ENCODE data around the gene ECM2. TPM values are rescaled to one million over a fixed set of nuclear protein-coding genes. Genes with fewer than 3 reads are reported as not detected.

Gene ECM2
- polyA plus RNA-seq, 4 donors: 1.9 to 6.0 (median 2.6) TPM

GRCh38 chr9:92522983-92523970, 12.5 kb downstream of the ECM2 start:
- Histone ChIP-seq H3K4me3 (ENCODE audit: low read depth in 1 of 3, low read length in 3 of 3) (no peak overlapping the region), H3K27ac (ENCODE audit: low read depth in 1 of 3, low read length in 2 of 3) (peak overlapping the region in 1 of 3 donors; percentile 8), H3K4me1 (ENCODE audit: control insufficient read depth in 3 of 3, insufficient read depth in 2 of 3, low read depth in 1 of 3, low read length in 2 of 3) (no peaks in the 10 kb centered on the region), H3K27me3 (ENCODE audit: control insufficient read depth in 3 of 3, insufficient read depth in 3 of 3, low read length in 3 of 3) (no peaks in the 10 kb centered on the region), H3K9me3 (ENCODE audit: control insufficient read depth in 2 of 2, insufficient read depth in 1 of 2, low read depth in 1 of 2, low read length in 1 of 2) (no peaks in the 10 kb centered on the region), H3K36me3 (ENCODE audit: control insufficient read depth in 3 of 3, insufficient read depth in 2 of 3, low read depth in 1 of 3, low read length in 3 of 3) (peaks cover 0 to 2% (median 0%) of the 10 kb centered on the region in 3 donors)
- DNase-seq (peak; percentile 23 to 32), FAIRE-seq (no peak)
- WGBS, 3 donors: 42 to 74% (median 66%) methylated on average over 10 of the region's 10 CpGs

DNA sequence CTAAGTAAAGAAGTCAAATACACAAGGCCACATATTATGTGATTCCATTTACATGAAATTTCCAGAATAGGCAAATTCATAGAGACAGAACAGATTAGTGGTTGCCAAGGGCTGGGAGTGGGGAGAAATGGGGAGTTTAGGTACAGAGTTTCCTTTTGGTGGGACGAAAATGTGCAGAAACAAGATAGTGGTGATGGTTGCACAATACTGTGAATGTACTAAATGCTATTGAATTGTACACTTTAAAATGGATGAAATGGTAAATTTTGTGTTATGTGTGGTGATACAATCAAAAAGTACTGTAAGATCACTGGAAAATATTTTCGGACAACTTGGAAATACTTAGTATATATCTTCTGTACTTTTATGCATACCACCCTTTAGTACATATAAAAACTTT, 15.0 kb downstream of the ECM2 start:
- no peak overlapping the region for H3K27ac ChIP-seq (ENCODE audit: low read depth in 1 of 3, low read length in 2 of 3)
- H3K4me1 ChIP-seq (ENCODE audit: control insufficient read depth in 3 of 3, insufficient read depth in 2 of 3, low read depth in 1 of 3, low read length in 2 of 3): no peaks in the 10 kb centered on the region
- no peaks in the 10 kb centered on the region for H3K27me3 ChIP-seq (ENCODE audit: control insufficient read depth in 3 of 3, insufficient read depth in 3 of 3, low read length in 3 of 3)
- H3K9me3 ChIP-seq (ENCODE audit: control insufficient read depth in 2 of 2, insufficient read depth in 1 of 2, low read depth in 1 of 2, low read length in 1 of 2): no peaks in the 10 kb centered on the region
- DNase-seq (no peak), FAIRE-seq (no peak)
- no peak overlapping the region for H3K4me3 ChIP-seq (ENCODE audit: low read depth in 1 of 3, low read length in 3 of 3)
- peaks cover 0 to 4% (median 0%) of the 10 kb centered on the region in 3 donors for H3K36me3 ChIP-seq (ENCODE audit: control insufficient read depth in 3 of 3, insufficient read depth in 2 of 3, low read depth in 1 of 3, low read length in 3 of 3)
- WGBS, 3 donors: 91 to 97% (median 93%) methylated on average over 2 of the region's 2 CpGs

- Histone ChIP-seq H3K4me1 (ENCODE audit: control insufficient read depth in 3 of 3, insufficient read depth in 2 of 3, low read depth in 1 of 3, low read length in 2 of 3) (peaks cover 0 to 3% (median 0%) of the 10 kb centered on the region in 3 donors), H3K4me3 (ENCODE audit: low read depth in 1 of 3, low read length in 3 of 3) (no peak overlapping the region), H3K27ac (ENCODE audit: low read depth in 1 of 3, low read length in 2 of 3) (no peak overlapping the region), H3K9me3 (ENCODE audit: control insufficient read depth in 2 of 2, insufficient read depth in 1 of 2, low read depth in 1 of 2, low read length in 1 of 2) (no peaks in the 10 kb centered on the region), H3K36me3 (ENCODE audit: control insufficient read depth in 3 of 3, insufficient read depth in 2 of 3, low read depth in 1 of 3, low read length in 3 of 3) (peaks cover 0 to 6% (median 0%) of the 10 kb centered on the region in 3 donors), H3K27me3 (ENCODE audit: control insufficient read depth in 3 of 3, insufficient read depth in 3 of 3, low read length in 3 of 3) (no peaks in the 10 kb centered on the region)
- no peak for DNase-seq
- no peak for FAIRE-seq
- WGBS, 3 donors: 89 to 95% (median 93%) methylated on average over 4 of the region's 4 CpGs
Observed at GRCh38 chr9:92518199-92518598, 17.6 kb downstream of the ECM2 start.

DNA sequence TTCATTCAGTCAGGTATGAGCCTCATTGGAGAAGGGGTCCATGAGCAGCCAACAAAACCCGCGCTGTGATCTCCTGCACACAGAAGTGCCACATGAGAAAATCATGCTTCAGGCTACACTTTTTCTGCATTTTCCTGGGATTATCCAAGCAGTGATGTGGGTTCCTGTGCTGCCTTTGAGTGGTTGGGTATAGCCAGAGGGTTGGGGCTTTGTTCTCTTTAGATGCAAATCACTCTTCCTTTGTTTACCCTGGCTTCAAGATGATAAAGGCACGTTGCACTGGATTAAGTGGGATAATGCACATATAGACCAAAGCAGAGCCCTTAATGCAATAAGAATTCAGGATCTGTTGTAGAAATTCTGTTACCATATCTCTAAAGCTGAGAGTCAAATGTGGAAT, 18.7 kb downstream of the ECM2 start:
- peaks cover 0 to 6% (median 0%) of the 10 kb centered on the region in 3 donors for H3K36me3 ChIP-seq (ENCODE audit: control insufficient read depth in 3 of 3, insufficient read depth in 2 of 3, low read depth in 1 of 3, low read length in 3 of 3)
- no peak overlapping the region for H3K27ac ChIP-seq (ENCODE audit: low read depth in 1 of 3, low read length in 2 of 3)
- H3K9me3 ChIP-seq (ENCODE audit: control insufficient read depth in 2 of 2, insufficient read depth in 1 of 2, low read depth in 1 of 2, low read length in 1 of 2): no peaks in the 10 kb centered on the region
- peaks cover 0 to 9% (median 0%) of the 10 kb centered on the region in 3 donors for H3K4me1 ChIP-seq (ENCODE audit: control insufficient read depth in 3 of 3, insufficient read depth in 2 of 3, low read depth in 1 of 3, low read length in 2 of 3)
- WGBS, 3 donors: 72 to 83% (median 81%) methylated on average over 3 of the region's 3 CpGs
- DNase-seq (no peak), FAIRE-seq (no peak)
- H3K27me3 ChIP-seq (ENCODE audit: control insufficient read depth in 3 of 3, insufficient read depth in 3 of 3, low read length in 3 of 3): no peaks in the 10 kb centered on the region
- no peak overlapping the region for H3K4me3 ChIP-seq (ENCODE audit: low read depth in 1 of 3, low read length in 3 of 3)

- FAIRE-seq (no peak), DNase-seq (no peak)
- Histone ChIP-seq H3K4me3 (ENCODE audit: low read depth in 1 of 3, low read length in 3 of 3) (no peak overlapping the region), H3K4me1 (ENCODE audit: control insufficient read depth in 3 of 3, insufficient read depth in 2 of 3, low read depth in 1 of 3, low read length in 2 of 3) (peaks cover 0 to 9% (median 0%) of the 10 kb centered on the region in 3 donors), H3K27me3 (ENCODE audit: control insufficient read depth in 3 of 3, insufficient read depth in 3 of 3, low read length in 3 of 3) (no peaks in the 10 kb centered on the region), H3K27ac (ENCODE audit: low read depth in 1 of 3, low read length in 2 of 3) (no peak overlapping the region), H3K36me3 (ENCODE audit: control insufficient read depth in 3 of 3, insufficient read depth in 2 of 3, low read depth in 1 of 3, low read length in 3 of 3) (peaks cover 0 to 6% (median 0%) of the 10 kb centered on the region in 3 donors), H3K9me3 (ENCODE audit: control insufficient read depth in 2 of 2, insufficient read depth in 1 of 2, low read depth in 1 of 2, low read length in 1 of 2) (no peaks in the 10 kb centered on the region)
- WGBS, 3 donors: 94 to 97% (median 95%) methylated on average over 1 of the region's 1 CpG
Observed at GRCh38 chr9:92516521-92516920, 19.3 kb downstream of the ECM2 start.

- 91 to 94% (median 92%) methylated on average over 9 to 10 of the region's 10 CpGs for WGBS, 3 donors
Observed at GRCh38 chr9:92514635-92515034, 21.2 kb downstream of the ECM2 start.

GRCh38 chr9:92513349-92513748, 22.4 kb downstream of the ECM2 start:
- Histone ChIP-seq H3K4me1 (ENCODE audit: control insufficient read depth in 3 of 3, insufficient read depth in 2 of 3, low read depth in 1 of 3, low read length in 2 of 3) (peaks cover 0 to 9% (median 0%) of the 10 kb centered on the region in 3 donors), H3K27ac (ENCODE audit: low read depth in 1 of 3, low read length in 2 of 3) (no peak overlapping the region), H3K4me3 (ENCODE audit: low read depth in 1 of 3, low read length in 3 of 3) (no peak overlapping the region), H3K27me3 (ENCODE audit: control insufficient read depth in 3 of 3, insufficient read depth in 3 of 3, low read length in 3 of 3) (no peaks in the 10 kb centered on the region), H3K9me3 (ENCODE audit: control insufficient read depth in 2 of 2, insufficient read depth in 1 of 2, low read depth in 1 of 2, low read length in 1 of 2) (no peaks in the 10 kb centered on the region), H3K36me3 (ENCODE audit: control insufficient read depth in 3 of 3, insufficient read depth in 2 of 3, low read depth in 1 of 3, low read length in 3 of 3) (peaks cover 0 to 5% (median 0%) of the 10 kb centered on the region in 3 donors)
- no peak for DNase-seq
- 70 to 89% (median 84%) methylated on average over 3 of the region's 3 CpGs for WGBS, 3 donors
- FAIRE-seq: no peak

More at GRCh38 chr9:92514635-92515034, 21.2 kb downstream of the ECM2 start:
- no peaks in the 10 kb centered on the region for H3K9me3 ChIP-seq (ENCODE audit: control insufficient read depth in 2 of 2, insufficient read depth in 1 of 2, low read depth in 1 of 2, low read length in 1 of 2)
- DNase-seq (no peak), FAIRE-seq (no peak)
- no peaks in the 10 kb centered on the region for H3K27me3 ChIP-seq (ENCODE audit: control insufficient read depth in 3 of 3, insufficient read depth in 3 of 3, low read length in 3 of 3)
- H3K36me3 ChIP-seq (ENCODE audit: control insufficient read depth in 3 of 3, insufficient read depth in 2 of 3, low read depth in 1 of 3, low read length in 3 of 3): peaks cover 0 to 6% (median 0%) of the 10 kb centered on the region in 3 donors
- peaks cover 0 to 9% (median 0%) of the 10 kb centered on the region in 3 donors for H3K4me1 ChIP-seq (ENCODE audit: control insufficient read depth in 3 of 3, insufficient read depth in 2 of 3, low read depth in 1 of 3, low read length in 2 of 3)
- H3K27ac ChIP-seq (ENCODE audit: low read depth in 1 of 3, low read length in 2 of 3): no peak overlapping the region
- H3K4me3 ChIP-seq (ENCODE audit: low read depth in 1 of 3, low read length in 3 of 3): no peak overlapping the region

DNA sequence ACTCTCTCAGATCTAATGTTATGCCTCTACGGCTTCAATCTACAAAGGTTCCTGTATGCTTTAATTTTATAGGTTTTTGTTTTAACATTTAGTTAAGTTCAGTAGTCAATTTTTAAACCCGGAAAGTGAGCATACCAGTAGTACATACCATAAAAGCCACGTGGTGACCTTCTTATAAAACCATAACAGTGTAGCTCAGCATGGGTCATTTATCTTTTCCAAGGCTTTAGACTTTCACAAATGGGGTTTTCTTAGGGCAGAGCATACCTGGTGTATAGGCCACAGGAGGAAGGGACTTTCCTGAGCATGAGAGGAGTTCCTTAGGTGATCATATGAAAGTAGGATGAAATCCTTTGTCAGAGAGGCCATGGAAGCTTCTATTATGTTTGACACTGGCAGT, 23.2 kb downstream of the ECM2 start:
- DNase-seq (peak in 1 of 2 donors; percentile 44), FAIRE-seq (no peak)
- Histone ChIP-seq H3K27me3 (ENCODE audit: control insufficient read depth in 3 of 3, insufficient read depth in 3 of 3, low read length in 3 of 3) (no peaks in the 10 kb centered on the region), H3K4me1 (ENCODE audit: control insufficient read depth in 3 of 3, insufficient read depth in 2 of 3, low read depth in 1 of 3, low read length in 2 of 3) (peaks cover 0 to 15% (median 0%) of the 10 kb centered on the region in 3 donors), H3K27ac (ENCODE audit: low read depth in 1 of 3, low read length in 2 of 3) (peak overlapping the region in 1 of 3 donors; percentile 24), H3K36me3 (ENCODE audit: control insufficient read depth in 3 of 3, insufficient read depth in 2 of 3, low read depth in 1 of 3, low read length in 3 of 3) (peaks cover 0 to 2% (median 0%) of the 10 kb centered on the region in 3 donors), H3K4me3 (ENCODE audit: low read depth in 1 of 3, low read length in 3 of 3) (no peak overlapping the region), H3K9me3 (ENCODE audit: control insufficient read depth in 2 of 2, insufficient read depth in 1 of 2, low read depth in 1 of 2, low read length in 1 of 2) (no peaks in the 10 kb centered on the region)
- 46 to 55% (median 48%) methylated on average over 3 of the region's 3 CpGs for WGBS, 3 donors
